ENCODE measurements around the gene HOXB8.

HOXB8 gene

DNA sequence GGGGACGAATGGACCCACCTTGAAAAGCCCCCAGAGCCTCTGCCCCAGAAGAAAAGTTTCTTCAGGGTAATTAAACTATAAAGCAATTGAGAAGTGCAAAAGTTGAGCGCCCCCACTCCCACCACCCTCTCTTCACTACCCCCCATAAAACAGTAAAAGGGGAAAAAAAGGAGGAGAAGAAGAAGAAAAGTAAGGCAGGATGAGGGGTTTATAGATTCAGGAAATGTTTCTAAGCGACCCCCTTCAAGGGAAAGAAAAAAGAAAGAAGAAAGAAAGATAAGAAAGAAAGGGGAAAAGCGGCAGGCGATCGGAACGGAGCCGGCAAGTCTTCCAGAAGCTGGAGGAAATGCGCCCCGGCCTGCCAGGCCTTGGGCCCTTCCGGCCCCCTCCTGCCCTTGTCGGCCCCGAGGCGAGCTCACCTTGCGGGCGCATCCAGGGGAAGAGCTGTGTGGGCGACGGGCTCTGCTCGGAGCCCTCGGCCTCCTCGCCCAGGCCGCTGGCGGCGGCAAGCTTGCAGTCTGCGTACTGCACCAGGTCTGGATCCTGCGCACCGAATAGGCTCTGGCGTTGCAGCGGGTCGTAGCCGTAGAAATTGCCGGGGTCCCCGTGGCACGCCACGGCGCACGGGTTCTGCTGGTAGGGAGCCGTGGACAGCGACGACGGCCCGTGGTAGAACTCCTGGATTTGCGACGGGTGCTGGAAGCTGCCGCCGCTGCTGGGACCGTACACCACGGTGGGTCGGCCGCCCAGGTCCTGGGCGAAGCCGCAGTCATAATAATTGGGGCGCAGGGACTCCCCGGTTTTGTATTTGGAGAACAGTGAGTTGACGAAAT is 1.0 kb downstream of the HOXB8 start:
- Histone ChIP-seq H2BK12ac (ENCODE audit: low read length in 2 of 2) (peak overlapping the region; percentile 92 to 98), H2AK5ac (ENCODE audit: low read length, severe bottlenecking) (no peak overlapping the region), H3K79me1 (replicated peaks; ENCODE audit: low read length, poor library complexity, severe bottlenecking) (peaks cover 4% of the 10 kb centered on the region), H3K27me3 (ENCODE audit: control insufficient read depth in 1 of 2, insufficient read depth in 1 of 2, low read length in 2 of 2) (peaks cover 42 to 48% of the 10 kb centered on the region in 2 experiments), H3K4me2 (ENCODE audit: low read length, poor library complexity, severe bottlenecking) (peak overlapping the region; percentile 97), H4K91ac (ENCODE audit: low read length) (peak overlapping the region; percentile 99), H3K14ac (ENCODE audit: low read length in 2 of 2) (peak overlapping the region; percentile 89 to 99), H3K36me3 (ENCODE audit: control insufficient read depth in 1 of 2, insufficient read depth in 2 of 2, low read depth in 1 of 2, low read length in 2 of 2) (no peaks in the 10 kb centered on the region), H3K9ac (ENCODE audit: low read length) (peak overlapping the region; percentile 86), H2AFZ (ENCODE audit: low read depth, low read length) (no peak overlapping the region), H3K23ac (ENCODE audit: low read length in 2 of 2) (peak overlapping the region; percentile 96 to 97), H3K4me1 (ENCODE audit: control insufficient read depth, insufficient read depth, low read depth, low read length) (peaks cover 24% of the 10 kb centered on the region), H2BK15ac (ENCODE audit: low read depth, poor library complexity, severe bottlenecking) (peak overlapping the region; percentile 84), H3K18ac (ENCODE audit: low read depth in 1 of 2, low read length in 2 of 2) (peak overlapping the region; percentile 100), H2BK120ac (ENCODE audit: low read depth, low read length) (peak overlapping the region; percentile 96), H3K27ac (ENCODE audit: low read length, poor library complexity, severe bottlenecking) (peak overlapping the region; percentile 14), H2BK5ac (ENCODE audit: low read depth, low read length, poor library complexity, severe bottlenecking) (no peak overlapping the region), H4K8ac (ENCODE audit: low read length) (peak overlapping the region; percentile 85), H3K4me3 (ENCODE audit: insufficient read depth in 1 of 2, low read depth in 1 of 2, low read length in 2 of 2) (peak overlapping the region; percentile 67 to 78), H3K9me3 (ENCODE audit: control insufficient read depth, low read length) (no peaks in the 10 kb centered on the region), H3K4ac (ENCODE audit: low read depth in 1 of 2, low read length in 2 of 2) (peak overlapping the region; percentile 99 to 100)
- peak; percentile 69 for DNase-seq
- under 1% methylated on average over 53 of the region's 55 CpGs for WGBS

DNA sequence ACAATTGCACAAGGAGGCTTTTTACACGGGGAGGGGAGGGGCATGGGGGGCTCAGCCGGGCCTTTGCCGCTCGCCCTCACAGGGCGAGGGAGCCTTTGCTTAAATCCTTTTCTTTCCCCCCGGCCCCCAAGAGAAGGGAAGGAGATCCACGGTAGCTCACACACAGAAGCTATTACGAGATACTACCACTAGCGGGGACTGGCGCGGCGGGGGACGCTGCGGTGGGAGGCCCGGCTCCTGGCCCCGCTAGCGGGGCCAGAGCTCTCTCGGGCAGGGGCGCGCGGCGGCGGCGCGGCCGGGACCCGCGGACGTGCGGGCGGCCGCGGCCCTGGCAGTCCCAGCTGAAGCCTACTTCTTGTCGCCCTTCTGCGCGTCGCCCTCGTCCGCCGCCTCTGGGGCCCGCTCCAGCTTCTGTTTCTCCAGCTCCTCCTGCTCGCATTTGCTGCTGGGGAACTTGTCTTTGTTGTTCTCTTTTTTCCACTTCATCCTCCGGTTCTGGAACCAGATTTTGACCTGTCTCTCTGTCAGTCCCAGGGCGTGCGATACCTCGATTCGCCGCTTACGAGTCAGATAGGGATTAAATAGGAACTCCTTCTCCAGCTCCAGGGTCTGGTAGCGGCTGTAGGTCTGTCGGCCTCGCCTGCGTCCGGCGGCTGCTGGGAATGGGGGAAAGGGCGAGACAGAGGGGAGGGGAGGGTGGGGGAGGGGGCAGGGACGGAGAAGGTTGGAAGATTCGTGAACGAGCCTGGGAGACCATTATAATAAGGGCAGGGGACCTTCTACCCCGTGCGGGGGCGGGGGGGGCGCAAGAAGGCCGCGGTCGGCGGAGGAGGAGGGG is 2.0 kb downstream of the HOXB8 start:
- peak; percentile 67 for DNase-seq
- H2AFZ ChIP-seq (ENCODE audit: low read depth, low read length) = no peak overlapping the region
- H2AK5ac ChIP-seq (ENCODE audit: low read length, severe bottlenecking) = no peak overlapping the region
- H3K79me1 ChIP-seq (replicated peaks; ENCODE audit: low read length, poor library complexity, severe bottlenecking) = peaks cover 6% of the 10 kb centered on the region
- peak overlapping the region; percentile 84 for H4K91ac ChIP-seq (ENCODE audit: low read length)
- H2BK120ac ChIP-seq (ENCODE audit: low read depth, low read length) = peak overlapping the region; percentile 91
- WGBS = under 1% methylated on average over 64 of the region's 67 CpGs
- H4K8ac ChIP-seq (ENCODE audit: low read length) = peak overlapping the region; percentile 87
- peak overlapping the region in 1 of 2 experiments; percentile 99 for H3K23ac ChIP-seq (ENCODE audit: low read length in 2 of 2)
- H3K36me3 ChIP-seq (ENCODE audit: control insufficient read depth in 1 of 2, insufficient read depth in 2 of 2, low read depth in 1 of 2, low read length in 2 of 2) = no peaks in the 10 kb centered on the region
- H3K27me3 ChIP-seq (ENCODE audit: control insufficient read depth in 1 of 2, insufficient read depth in 1 of 2, low read length in 2 of 2) = peaks cover 34 to 41% of the 10 kb centered on the region in 2 experiments
- H3K9ac ChIP-seq (ENCODE audit: low read length) = peak overlapping the region; percentile 98
- peak overlapping the region in 1 of 2 experiments; percentile 37 for H2BK12ac ChIP-seq (ENCODE audit: low read length in 2 of 2)
- H3K4ac ChIP-seq (ENCODE audit: low read depth in 1 of 2, low read length in 2 of 2) = peak overlapping the region; percentile 90
- no peaks in the 10 kb centered on the region for H3K9me3 ChIP-seq (ENCODE audit: control insufficient read depth, low read length)
- peak overlapping the region; percentile 62 to 87 for H3K4me3 ChIP-seq (ENCODE audit: insufficient read depth in 1 of 2, low read depth in 1 of 2, low read length in 2 of 2)
- H2BK15ac ChIP-seq (ENCODE audit: low read depth, poor library complexity, severe bottlenecking) = peak overlapping the region; percentile 26
- peaks cover 25% of the 10 kb centered on the region for H3K4me1 ChIP-seq (ENCODE audit: control insufficient read depth, insufficient read depth, low read depth, low read length)
- peak overlapping the region; percentile 79 for H3K27ac ChIP-seq (ENCODE audit: low read length, poor library complexity, severe bottlenecking)
- H3K4me2 ChIP-seq (ENCODE audit: low read length, poor library complexity, severe bottlenecking) = peak overlapping the region; percentile 97
- H3K14ac ChIP-seq (ENCODE audit: low read length in 2 of 2) = peak overlapping the region in 1 of 2 experiments; percentile 82
- H2BK5ac ChIP-seq (ENCODE audit: low read depth, low read length, poor library complexity, severe bottlenecking) = peak overlapping the region; percentile 12
- H3K18ac ChIP-seq (ENCODE audit: low read depth in 1 of 2, low read length in 2 of 2) = peak overlapping the region; percentile 98

DNA sequence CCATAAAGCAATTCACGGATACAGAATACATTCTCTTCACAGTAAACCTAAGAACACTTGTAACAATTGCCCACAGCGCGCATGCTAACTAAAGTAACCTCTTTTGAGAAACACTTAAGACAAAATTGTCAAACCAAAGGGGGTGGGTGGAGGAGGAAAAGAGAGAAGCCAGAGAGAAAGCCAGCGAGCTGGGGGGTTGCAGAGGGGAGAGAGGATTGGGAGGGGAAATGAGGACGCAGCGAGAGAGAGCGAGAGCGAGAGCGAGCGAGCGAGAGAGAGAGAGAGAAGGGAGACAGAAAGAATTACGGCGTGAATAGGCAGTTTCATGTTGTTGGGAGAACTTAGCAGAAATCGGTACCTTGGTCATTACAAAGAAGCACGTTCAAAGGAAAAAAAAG is 2.6 kb downstream of the HOXB8 start:
- Histone ChIP-seq H4K91ac (ENCODE audit: low read length) (peak overlapping the region; percentile 0), H2BK120ac (ENCODE audit: low read depth, low read length) (peak overlapping the region; percentile 91), H2AK5ac (ENCODE audit: low read length, severe bottlenecking) (no peak overlapping the region), H3K4me2 (ENCODE audit: low read length, poor library complexity, severe bottlenecking) (peak overlapping the region; percentile 97), H3K27me3 (ENCODE audit: control insufficient read depth in 1 of 2, insufficient read depth in 1 of 2, low read length in 2 of 2) (peaks cover 27 to 35% of the 10 kb centered on the region in 2 experiments), H3K9me3 (ENCODE audit: control insufficient read depth, low read length) (no peaks in the 10 kb centered on the region), H4K8ac (ENCODE audit: low read length) (no peak overlapping the region), H2BK5ac (ENCODE audit: low read depth, low read length, poor library complexity, severe bottlenecking) (no peak overlapping the region), H3K4me1 (ENCODE audit: control insufficient read depth, insufficient read depth, low read depth, low read length) (peaks cover 22% of the 10 kb centered on the region), H2AFZ (ENCODE audit: low read depth, low read length) (no peak overlapping the region), H3K23ac (ENCODE audit: low read length in 2 of 2) (no peak overlapping the region), H3K79me1 (replicated peaks; ENCODE audit: low read length, poor library complexity, severe bottlenecking) (peaks cover 8% of the 10 kb centered on the region), H3K36me3 (ENCODE audit: control insufficient read depth in 1 of 2, insufficient read depth in 2 of 2, low read depth in 1 of 2, low read length in 2 of 2) (peaks cover 0 to 4% of the 10 kb centered on the region in 2 experiments), H3K18ac (ENCODE audit: low read depth in 1 of 2, low read length in 2 of 2) (peak overlapping the region; percentile 46 to 98), H3K9ac (ENCODE audit: low read length) (peak overlapping the region; percentile 98), H3K14ac (ENCODE audit: low read length in 2 of 2) (no peak overlapping the region), H2BK12ac (ENCODE audit: low read length in 2 of 2) (peak overlapping the region in 1 of 2 experiments; percentile 6), H2BK15ac (ENCODE audit: low read depth, poor library complexity, severe bottlenecking) (no peak overlapping the region), H3K4ac (ENCODE audit: low read depth in 1 of 2, low read length in 2 of 2) (peak overlapping the region in 1 of 2 experiments; percentile 90), H3K27ac (ENCODE audit: low read length, poor library complexity, severe bottlenecking) (peak overlapping the region; percentile 64), H3K4me3 (ENCODE audit: insufficient read depth in 1 of 2, low read depth in 1 of 2, low read length in 2 of 2) (peak overlapping the region; percentile 62 to 87)
- peak; percentile 74 for DNase-seq
- WGBS = under 1% methylated on average over 15 of the region's 15 CpGs

Data from mesenchymal stem cell (in vitro differentiated cells and primary cell).